GM12878 (cell line): ENCODE data around the gene ACRBP.

ENCODE experiments used
- RAD21 ChIP-seq: IDR thresholded peaks from 2 replicates; pipeline ENCODE4 v1.6.1; 2011; ENCODE audit warnings: mild to moderate bottlenecking, low read depth, low read length, moderate library complexity; ENCODE audit not compliant: insufficient read depth
- ZNF24 ChIP-seq: fragments of 450-650 bp; IDR thresholded peaks from 2 replicates; pipeline ENCODE4 v1.6.1; 2017; ENCODE audit warnings: antibody characterized with exemption, mild to moderate bottlenecking

- TF ChIP-seq ZNF24 = no peak
- no peak for TF ChIP-seq RAD21
These were observed 55.1 kb downstream of the ACRBP start for GRCh38 chr12:6592087-6592486.
